ENCODE data around the gene LONP1. TPM values are rescaled to one million over a fixed set of nuclear protein-coding genes. Genes with fewer than 3 reads are reported as not detected.

The LONP1 gene
- total and polyA plus RNA-seq, 8 donors, result 23.3 to 63.9 (median 39.4) TPM

- ATAC-seq, result peak in 3 of 4 donors; percentile 32 to 54 (median 50)
Measured at GRCh38 chr19:5665781-5666513, 54.0 kb downstream of the LONP1 start.

GRCh38 chr19:5664515-5664914 is 55.4 kb downstream of the LONP1 start:
- no peak overlapping the region for H3K4me3 ChIP-seq
- TF ChIP-seq CTCF (IDR thresholded peaks at IDR 0.05), result no peak
- no peaks in the 10 kb centered on the region for H3K4me1 ChIP-seq
- no peaks in the 10 kb centered on the region for H3K27me3 ChIP-seq
- DNase-seq (peak in 1 of 6 donors; percentile 22), FAIRE-seq (no peak), ATAC-seq (peak in 2 of 4 donors; percentile 7 to 21)
- intact Hi-C loops (cut with DNase I), result no loop called here
- peaks cover 12 to 88% (median 56%) of the 10 kb centered on the region in 3 donors for H3K36me3 ChIP-seq
- no peak overlapping the region for H3K27ac ChIP-seq
- no peaks in the 10 kb centered on the region for H3K9me3 ChIP-seq
- 83 to 92% methylated on average over 2 of the region's 2 CpGs for WGBS, 2 donors

More at GRCh38 chr19:5665781-5666513, 54.0 kb downstream of the LONP1 start:
- WGBS, 2 donors, result 75% methylated on average over 10 of the region's 10 CpGs
- DNase-seq (peak in 2 of 6 donors; percentile 6 to 9), FAIRE-seq (no peak)
- no peaks in the 10 kb centered on the region for H3K9me3 ChIP-seq
- H3K27me3 ChIP-seq, result no peaks in the 10 kb centered on the region
- intact Hi-C loops (cut with DNase I), result no loop called here
- H3K27ac ChIP-seq, result no peak overlapping the region
- H3K4me3 ChIP-seq, result no peak overlapping the region
- H3K36me3 ChIP-seq, result peaks cover 12 to 80% (median 49%) of the 10 kb centered on the region in 3 donors
- H3K4me1 ChIP-seq, result no peaks in the 10 kb centered on the region
- TF ChIP-seq CTCF (IDR thresholded peaks at IDR 0.05), result no peak

GRCh38 chr19:5663904-5664303 is 56.0 kb downstream of the LONP1 start:
- intact Hi-C loops (cut with DNase I), result no loop called here
- ATAC-seq, result no peak
- Histone ChIP-seq H3K36me3 (peaks cover 10 to 84% (median 52%) of the 10 kb centered on the region in 3 donors), H3K4me3 (no peak overlapping the region), H3K9me3 (no peaks in the 10 kb centered on the region), H3K27me3 (no peaks in the 10 kb centered on the region), H3K27ac (no peak overlapping the region), H3K4me1 (no peaks in the 10 kb centered on the region)
- TF ChIP-seq CTCF (IDR thresholded peaks at IDR 0.05), result no peak
- peak in 2 of 6 donors; percentile 58 to 69 for DNase-seq
- FAIRE-seq, result no peak
- WGBS, 2 donors, result 92 to 93% methylated on average over 17 of the region's 17 CpGs

GRCh38 chr19:5661483-5661882 is 58.5 kb downstream of the LONP1 start:
- Histone ChIP-seq H3K36me3 (peaks cover 16 to 91% (median 68%) of the 10 kb centered on the region in 3 donors), H3K9me3 (no peaks in the 10 kb centered on the region), H3K4me3 (no peak overlapping the region), H3K4me1 (no peaks in the 10 kb centered on the region), H3K27ac (no peak overlapping the region), H3K27me3 (no peaks in the 10 kb centered on the region)
- no peak for ATAC-seq
- no peak for TF ChIP-seq CTCF (IDR thresholded peaks at IDR 0.05)
- DNase-seq, result peak in 2 of 6 donors; percentile 40 to 54
- WGBS, 2 donors, result 98 to 99% methylated on average over 42 of the region's 42 CpGs
- FAIRE-seq, result no peak
- intact Hi-C loops (cut with DNase I), result no loop called here

- H3K27ac ChIP-seq, result no peak overlapping the region
- no peak for FAIRE-seq
- peak in 1 of 6 donors; percentile 9 for DNase-seq
- no peaks in the 10 kb centered on the region for H3K27me3 ChIP-seq
- intact Hi-C loops (cut with DNase I), result no loop called here
- no peak overlapping the region for H3K4me3 ChIP-seq
- TF ChIP-seq CTCF (IDR thresholded peaks at IDR 0.05), result no peak
- 65 to 74% methylated on average over 5 of the region's 5 CpGs for WGBS, 2 donors
- peak in 2 of 4 donors; percentile 19 to 36 for ATAC-seq
- H3K36me3 ChIP-seq, result peaks cover 12 to 95% (median 77%) of the 10 kb centered on the region in 3 donors
- no peaks in the 10 kb centered on the region for H3K4me1 ChIP-seq
- H3K9me3 ChIP-seq, result no peaks in the 10 kb centered on the region
Measured at GRCh38 chr19:5655412-5655811, 64.5 kb downstream of the LONP1 start.

All from pancreas (tissue), 10 donors.